OCI-LY7 (cell line): ENCODE data around the gene HRH3. TPM values are rescaled to one million over a fixed set of nuclear protein-coding genes. Genes with fewer than 3 reads are reported as not detected.

Experiments used
- BruUV-seq: library from RNA; stranded (reverse); fragments of 400-500 nt; replicated peaks from 2 replicates; lab custom pipeline; 2021; lab: Mats Ljungman, UMichigan
- CTCF ChIA-PET: fragments of 300-600 bp; sonication (Branson Sonifier 250); formaldehyde crosslinking; loops from one replicate; lab custom pipeline; 2022; ENCODE audit warnings: antibody characterized with exemption; ENCODE audit not compliant: unreplicated experiment; lab: Charles Lee
- POLR2A ChIA-PET: fragments of 300-600 bp; sonication (Branson Sonifier 250); formaldehyde crosslinking; loops from one replicate; lab custom pipeline; 2022; ENCODE audit warnings: antibody characterized with exemption; lab: Charles Lee
- DNase-seq: peaks from one replicate; pipeline ENCODE4 v3.0.0-alpha.2; 2015; ENCODE audit warnings: low spot score
- H2AFZ ChIP-seq: fragments of 200-600 bp; sonication (generic), shearing (Covaris generic); 2 replicates; pipeline ENCODE4 v1.6.1; 2014; ENCODE audit warnings: mild to moderate bottlenecking, antibody characterized with exemption, low read length, moderate library complexity
- H3K27ac ChIP-seq: fragments of 200-600 bp; sonication (generic); 2 replicates; pipeline ENCODE4 v1.5.1; 2014; ENCODE audit warnings: mixed run types, low read depth, mild to moderate bottlenecking, moderate library complexity, low read length, inconsistent platforms; ENCODE audit not compliant: poor library complexity, severe bottlenecking
- H3K36me3 ChIP-seq: fragments of 200-600 bp; sonication (generic); 2 replicates; pipeline ENCODE4 v1.6.1; 2014; ENCODE audit warnings: mild to moderate bottlenecking, antibody characterized with exemption, low read length, moderate library complexity, mixed read lengths; ENCODE audit not compliant: insufficient read depth
- H3K4me1 ChIP-seq: fragments of 200-600 bp; sonication (generic); 2 replicates; pipeline ENCODE4 v1.5.1; 2014; ENCODE audit warnings: mild to moderate bottlenecking, low read length; ENCODE audit not compliant: insufficient read depth, poor library complexity, severe bottlenecking
- H3K4me2 ChIP-seq: fragments of 200-600 bp; sonication (generic); 2 replicates; pipeline ENCODE4 v1.6.1; 2014; ENCODE audit warnings: mild to moderate bottlenecking, low read length
- H3K4me3 ChIP-seq: fragments of 200-600 bp; sonication (generic); 2 replicates; pipeline ENCODE4 v1.5.1; 2014; ENCODE audit warnings: mild to moderate bottlenecking, low read depth, low read length; ENCODE audit not compliant: poor library complexity, severe bottlenecking
- H3K79me2 ChIP-seq: fragments of 200-600 bp; sonication (generic); 2 replicates; pipeline ENCODE4 v1.6.1; 2016; ENCODE audit warnings: low read depth, mild to moderate bottlenecking, low read length, moderate library complexity, mixed read lengths; ENCODE audit not compliant: insufficient read depth
- H3K9me2 ChIP-seq: fragments of 200-600 bp; sonication (generic); 2 replicates; pipeline ENCODE4 v1.6.1; 2016; ENCODE audit warnings: mild to moderate bottlenecking, low read length, mixed read lengths; ENCODE audit not compliant: insufficient read depth
- H3K9me3 ChIP-seq: fragments of 200-600 bp; sonication (generic); 2 replicates; pipeline ENCODE4 v1.6.1; 2014; ENCODE audit warnings: mild to moderate bottlenecking, mixed run types, low read length, mixed read lengths
- H4K20me1 ChIP-seq: fragments of 200-600 bp; sonication (generic); 2 replicates; pipeline ENCODE4 v1.6.1; 2014; ENCODE audit warnings: mild to moderate bottlenecking, antibody characterized with exemption, low read length, moderate library complexity, mixed read lengths; ENCODE audit not compliant: insufficient read depth
- CTCF ChIP-seq: fragments of 200-600 bp; sonication (generic); conservative IDR thresholded peaks from 2 replicates; pipeline ENCODE4 v1.5.1; 2014; ENCODE audit warnings: mild to moderate bottlenecking, antibody characterized with exemption, low read length, moderate library complexity, mixed read lengths
- EZH2phosphoT487 ChIP-seq: fragments of 200-600 bp; sonication (generic); IDR thresholded peaks from 2 replicates; pipeline ENCODE4 v1.6.1; 2018; ENCODE audit warnings: low read depth, borderline replicate concordance, mild to moderate bottlenecking, mixed run types, antibody characterized with exemption, low read length, moderate library complexity, mixed read lengths
- intact Hi-C: fragments of 100-400 bp; cut with micrococcal nuclease; formaldehyde crosslinking; loops from one replicate; pipeline ENCODE4 v1.10.0; 2022; ENCODE audit not compliant: unreplicated experiment
- total RNA-seq, 2 experiments: library from RNA; depleted of rRNA in 1 of 2; stranded (reverse); fragments of >200 nt in 1 of 2; shearing (Covaris generic) in 1 of 2; gene quantifications; 2 replicates each; pipeline ENCODE4 v1.2.3, GENCODE V29; 2014 to 2022

HRH3 gene
- total RNA-seq, 2 experiments from 2014 or later: not detected

GRCh38 chr20:62237514-62237800 lies 17.4 kb upstream of the HRH3 start:
- H3K4me3 ChIP-seq: peak overlapping the region; percentile 43
- H4K20me1 ChIP-seq: no peaks in the 10 kb centered on the region
- TF ChIP-seq CTCF: no peak
- TF ChIP-seq EZH2phosphoT487: no peak
- no TSS peak for BruUV-seq
- no peaks in the 10 kb centered on the region for H3K36me3 ChIP-seq
- no peaks in the 10 kb centered on the region for H3K9me2 ChIP-seq
- no peaks in the 10 kb centered on the region for H3K9me3 ChIP-seq
- peak overlapping the region; percentile 62 for H3K4me2 ChIP-seq
- H3K4me1 ChIP-seq: peaks cover 15% of the 10 kb centered on the region
- no peak for DNase-seq
- H2AFZ ChIP-seq: peak overlapping the region; percentile 43; the same call in 1 of the 2 replicates
- intact Hi-C loops: no loop called here
- H3K27ac ChIP-seq: no peak overlapping the region
- ChIA-PET POLR2A (no interaction called here), CTCF (no interaction called here)
- 0 out of 2 replicates have a peak, but pooled peaks cover 4% of the 10 kb centered on the region for H3K79me2 ChIP-seq

GRCh38 chr20:62236766-62237513 lies 16.9 kb upstream of the HRH3 start:
- no peak overlapping the region for H3K27ac ChIP-seq
- CTCF ChIA-PET: no interaction called here
- intact Hi-C loops: no loop called here

DNA sequence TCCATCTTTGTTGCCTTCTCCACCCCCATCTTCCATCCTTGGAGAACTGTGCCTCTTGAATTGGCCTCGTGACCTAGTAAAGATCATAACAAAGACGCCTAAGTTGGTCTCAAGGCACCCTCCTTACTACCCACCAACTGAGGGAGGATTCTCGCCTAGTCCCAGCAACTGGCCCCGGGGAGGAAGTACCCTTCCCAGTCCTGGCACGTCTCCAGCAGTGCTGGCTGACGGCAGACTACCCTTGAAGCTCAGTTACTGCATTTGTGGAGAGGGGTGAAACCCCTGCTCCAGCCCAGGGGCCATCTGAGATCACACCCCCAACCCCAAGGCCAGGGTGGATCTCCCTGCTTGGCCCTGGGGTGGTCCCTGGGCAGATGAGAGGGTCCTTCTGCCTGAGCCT lies 16.1 kb upstream of the HRH3 start:
- no TSS peak for BruUV-seq
- H4K20me1 ChIP-seq: no peaks in the 10 kb centered on the region
- peaks cover 15% of the 10 kb centered on the region for H3K4me1 ChIP-seq
- no peak overlapping the region for H3K4me3 ChIP-seq
- no peak overlapping the region for H3K27ac ChIP-seq
- ChIA-PET CTCF (no interaction called here), POLR2A (interaction anchor here (0.6 kb wide), 1 partner anchor 217 kb away, joined by 3 read pairs; no protein-coding TSS in a partner anchor)
- intact Hi-C loops: no loop called here
- H3K9me3 ChIP-seq: no peaks in the 10 kb centered on the region
- no peak overlapping the region for H2AFZ ChIP-seq
- H3K4me2 ChIP-seq: no peak overlapping the region
- no peaks in the 10 kb centered on the region for H3K36me3 ChIP-seq
- no peaks in the 10 kb centered on the region for H3K9me2 ChIP-seq
- TF ChIP-seq CTCF (no peak), EZH2phosphoT487 (no peak)
- 0 out of 2 replicates have a peak, but pooled peaks cover 4% of the 10 kb centered on the region for H3K79me2 ChIP-seq
- no peak for DNase-seq

More at GRCh38 chr20:62236766-62237513, 16.9 kb upstream of the HRH3 start:
- Histone ChIP-seq H3K79me2 (0 out of 2 replicates have a peak, but pooled peaks cover 4% of the 10 kb centered on the region), H3K9me3 (no peaks in the 10 kb centered on the region), H3K36me3 (no peaks in the 10 kb centered on the region), H4K20me1 (no peaks in the 10 kb centered on the region), H3K4me3 (no peak overlapping the region), H3K4me2 (no peak overlapping the region), H3K9me2 (no peaks in the 10 kb centered on the region), H2AFZ (no peak overlapping the region), H3K4me1 (peaks cover 15% of the 10 kb centered on the region)
- no TSS peak for BruUV-seq
- DNase-seq: no peak
- POLR2A ChIA-PET: interaction anchor here (0.6 kb wide), 1 partner anchor 218 kb away, joined by 3 read pairs; no protein-coding TSS in a partner anchor
- TF ChIP-seq EZH2phosphoT487: no peak
